Dedifferentiated amniotic fluid mesenchymal stem cell (primary cell): ENCODE measurements around the gene SLFN13.
"Not testable (repeated sequence)": the region's sequence is repeated elsewhere in the genome, so short reads cannot be mapped to it uniquely, and the experiment has no call there.

Experiments used
- DNase-seq: peaks from one replicate; pipeline ENCODE4 v3.0.0-alpha.2; 2016; ENCODE audit errors: extremely low spot score

Gene SLFN13

GRCh38 chr17:35433075-35433894 is 15.3 kb downstream of the SLFN13 start:
- DNase-seq: peak; percentile 97

- peak; percentile 97 for DNase-seq
Observed at GRCh38 chr17:35432176-35433074, 16.1 kb downstream of the SLFN13 start, which contains the start of gene SLFN12. Gene SLFN12, minus strand, starts transcription at chr17:35432500. Its CDS starts 9,472 bp downstream, at chr17:35423028.

GRCh38 chr17:35429702-35430101 is 18.9 kb downstream of the SLFN13 start:
- DNase-seq: no peak

- DNase-seq: no peak
Observed at GRCh38 chr17:35428229-35428628, 20.3 kb downstream of the SLFN13 start.

GRCh38 chr17:35423761-35424160 is 24.8 kb downstream of the SLFN13 start:
- DNase-seq: no peak

GRCh38 chr17:35421069-35421468 is 27.5 kb downstream of the SLFN13 start:
- DNase-seq: not testable (repeated sequence)

- no peak for DNase-seq
Observed at GRCh38 chr17:35416659-35417058, 31.9 kb downstream of the SLFN13 start.

- not testable (repeated sequence) for DNase-seq
Observed at GRCh38 chr17:35414707-35415106, 33.9 kb downstream of the SLFN13 start.

GRCh38 chr17:35414247-35414646 is 34.3 kb downstream of the SLFN13 start:
- DNase-seq: no peak

- no peak for DNase-seq
Observed at GRCh38 chr17:35407531-35407930, 41.0 kb downstream of the SLFN13 start.

- DNase-seq: no peak
Observed at GRCh38 chr17:35406568-35406967, 42.0 kb downstream of the SLFN13 start.

- DNase-seq: no peak
Observed at GRCh38 chr17:35404360-35404759, 44.2 kb downstream of the SLFN13 start.

- not testable (repeated sequence) for DNase-seq
Observed at GRCh38 chr17:35393783-35394182, 54.8 kb downstream of the SLFN13 start.

GRCh38 chr17:35390663-35391062 is 57.9 kb downstream of the SLFN13 start:
- DNase-seq: no peak

- no peak for DNase-seq
Observed at GRCh38 chr17:35390156-35390555, 58.4 kb downstream of the SLFN13 start.

GRCh38 chr17:35387496-35387895 is 61.1 kb downstream of the SLFN13 start:
- DNase-seq: no peak
